GM12891 (cell line): Measurements from ENCODE around the gene MXD3.

Source experiments
- POLR2A ChIP-seq: IDR thresholded peaks from 2 replicates; pipeline ENCODE4 v1.6.1; 2011; ENCODE audit warnings: low read depth, low read length, control low read depth
- POLR2AphosphoS5 ChIP-seq: IDR thresholded peaks from 2 replicates; pipeline ENCODE4 v1.6.1; 2011; ENCODE audit warnings: low read depth, low read length, control low read depth
- TAF1 ChIP-seq: IDR thresholded peaks from 2 replicates; pipeline ENCODE4 v1.6.1; 2011; ENCODE audit warnings: low read depth, low read length, control low read depth

GRCh38 chr5:177334781-177335700 is 23.3 kb upstream of the MXD3 start:
- TF ChIP-seq POLR2A: no peak
- TF ChIP-seq POLR2AphosphoS5: no peak
- TF ChIP-seq TAF1: no peak
